HG03342 (cell line): ENCODE data around the gene ABCC11.
"Not testable (repeated sequence)": the region's sequence is repeated elsewhere in the genome, so short reads cannot be mapped to it uniquely, and the experiment has no call there.

Experiments used
- ATAC-seq: cut with Tn5 transposase; IDR thresholded peaks from one replicate; pipeline ENCODE4 v1.9.1; 2021; ENCODE audit warnings: mild to moderate bottlenecking, moderate library complexity; ENCODE audit not compliant: unreplicated experiment

ABCC11 gene

DNA sequence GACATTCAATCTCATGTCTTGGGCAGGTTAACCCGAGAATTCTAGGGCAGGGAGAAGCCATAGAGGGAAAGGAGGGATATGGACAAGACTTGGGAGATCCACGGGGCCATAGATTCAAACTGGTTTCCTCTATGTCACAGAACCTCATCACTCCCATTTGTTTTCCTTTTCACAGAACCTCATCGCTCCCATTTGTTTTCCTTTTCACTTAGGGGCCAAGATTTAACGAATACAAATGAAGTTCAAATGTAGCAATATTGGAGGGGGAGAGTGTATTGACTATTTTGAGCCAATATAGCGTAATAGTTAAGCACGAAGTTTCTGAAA is 42.6 kb downstream of the ABCC11 start:
- no peak for ATAC-seq

- ATAC-seq: no peak
Observed at GRCh38 chr16:48203974-48204824, 43.1 kb downstream of the ABCC11 start.

DNA sequence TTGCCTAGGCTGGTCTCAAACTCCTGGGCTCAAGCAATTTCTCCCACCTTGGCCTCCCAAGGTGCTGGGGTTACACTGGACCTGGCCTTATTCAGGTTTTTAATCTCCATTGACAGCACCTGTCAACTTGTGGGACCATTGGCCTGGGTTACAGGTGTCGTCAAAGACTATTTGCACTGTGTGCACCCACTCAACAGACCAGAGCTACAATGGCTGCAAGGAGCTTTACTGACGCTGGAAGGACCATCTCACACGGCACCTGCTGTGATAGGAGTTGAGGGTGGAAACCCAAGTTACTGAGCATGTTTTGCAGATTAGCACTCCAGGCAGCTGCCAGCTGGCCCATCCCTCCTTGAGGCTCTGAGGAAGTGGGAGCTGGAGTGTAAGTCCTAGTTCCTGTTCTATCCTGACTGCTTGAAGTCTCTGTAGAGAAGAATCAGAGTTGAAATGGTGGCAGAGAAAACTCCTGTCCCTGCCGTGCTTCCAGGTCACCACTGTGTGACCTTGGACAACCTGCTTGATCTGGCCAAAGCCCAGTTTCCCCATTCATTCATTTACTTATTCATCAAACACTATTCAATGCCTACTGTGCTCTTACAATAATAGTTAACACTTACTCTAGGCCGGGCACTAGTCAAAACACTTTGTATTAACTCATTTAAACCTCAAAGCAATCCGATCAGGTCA is 45.7 kb downstream of the ABCC11 start:
- ATAC-seq: no peak

- no peak for ATAC-seq
Observed at GRCh38 chr16:48197294-48197693, 50.0 kb downstream of the ABCC11 start.

GRCh38 chr16:48194828-48195556 is 52.3 kb downstream of the ABCC11 start:
- no peak for ATAC-seq

DNA sequence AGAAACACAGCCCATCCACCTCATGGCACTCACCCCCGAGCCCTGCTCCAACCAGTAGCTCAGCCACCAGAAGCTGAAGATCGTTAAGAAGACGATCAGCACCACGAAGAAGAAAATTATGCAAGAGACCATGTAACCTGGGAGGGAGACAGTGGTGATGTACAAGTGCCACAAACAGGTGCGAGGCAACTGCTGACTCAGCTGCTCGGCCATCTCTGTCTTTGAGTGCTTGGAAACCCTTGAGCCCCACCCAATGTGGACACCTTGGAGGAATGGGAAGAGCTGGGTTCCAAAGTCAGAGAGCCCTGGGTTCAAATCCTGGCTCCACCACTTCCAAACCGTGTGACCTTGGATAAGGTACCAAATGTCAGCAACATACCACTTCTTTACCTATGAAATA is 53.5 kb downstream of the ABCC11 start:
- no peak for ATAC-seq

DNA sequence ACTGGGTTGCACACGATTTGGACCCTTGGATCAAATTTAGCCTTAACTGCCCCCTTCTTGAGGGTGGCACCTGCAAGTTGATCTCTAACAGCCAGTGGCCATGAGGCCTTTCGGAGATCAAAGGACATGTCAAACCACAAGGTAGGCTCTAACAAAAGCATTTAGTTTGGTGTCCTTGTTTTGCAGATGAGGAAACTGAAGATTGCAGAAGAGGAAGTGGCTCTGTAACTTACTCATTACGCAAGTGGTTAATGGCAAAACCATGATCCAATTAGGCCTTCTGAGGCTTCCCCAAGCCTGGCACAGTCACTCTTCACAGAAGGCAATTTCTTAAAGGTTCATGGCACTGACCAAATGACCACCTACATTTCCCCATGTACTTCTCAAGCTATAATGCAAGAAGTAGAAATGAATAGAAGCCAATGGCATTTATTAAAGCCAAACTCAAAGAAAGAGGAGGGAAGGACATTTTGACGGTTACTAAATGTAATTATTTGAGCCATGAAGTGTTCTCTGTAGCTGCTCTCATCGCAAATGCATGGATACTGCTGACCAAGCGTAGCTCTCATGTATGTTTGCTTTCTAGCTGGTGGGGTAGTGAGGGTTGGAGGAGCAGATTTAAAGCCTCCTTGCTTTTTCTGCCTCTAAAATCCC is 58.8 kb downstream of the ABCC11 start:
- ATAC-seq: peak; percentile 89

DNA sequence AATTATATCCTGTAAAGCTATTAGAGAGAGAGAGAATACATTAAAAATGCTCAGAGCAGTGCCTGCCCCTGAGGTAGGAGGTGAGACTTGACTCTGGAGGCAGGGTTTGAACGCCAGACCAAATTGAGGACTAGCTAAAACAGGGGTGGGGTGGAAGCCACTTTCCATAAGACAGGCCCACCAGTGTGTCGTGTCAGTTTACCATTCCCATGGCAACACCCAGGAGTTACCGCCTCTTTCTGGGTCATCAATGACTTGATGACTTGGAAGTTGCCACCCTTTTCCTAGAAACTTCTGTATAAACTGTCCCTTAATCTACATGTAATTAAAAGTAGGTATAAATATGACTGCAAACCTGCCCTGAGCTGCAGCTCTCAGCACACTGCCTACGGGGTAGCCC is 59.6 kb downstream of the ABCC11 start:
- ATAC-seq: no peak

DNA sequence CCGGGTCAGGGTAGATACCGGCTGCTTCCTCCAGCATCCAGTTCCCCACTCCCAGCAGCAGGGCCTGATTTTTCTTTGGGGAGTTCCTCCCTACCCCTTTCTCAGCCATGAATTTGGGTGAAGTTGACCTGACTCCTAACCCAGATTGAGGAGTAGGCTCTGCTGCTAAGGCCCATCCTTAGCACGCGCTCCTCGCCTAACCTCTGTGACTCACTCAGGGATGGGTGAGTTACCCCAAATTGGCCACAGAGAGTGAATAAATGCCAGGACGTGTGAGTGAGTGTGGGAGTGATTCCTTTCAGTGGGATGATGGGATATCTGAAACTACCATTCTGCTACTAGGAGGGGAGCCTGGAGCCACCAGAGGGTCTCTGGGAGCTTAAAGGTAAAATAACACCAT is 62.7 kb downstream of the ABCC11 start:
- ATAC-seq: no peak

GRCh38 chr16:48182979-48183537 is 64.3 kb downstream of the ABCC11 start:
- no peak for ATAC-seq

DNA sequence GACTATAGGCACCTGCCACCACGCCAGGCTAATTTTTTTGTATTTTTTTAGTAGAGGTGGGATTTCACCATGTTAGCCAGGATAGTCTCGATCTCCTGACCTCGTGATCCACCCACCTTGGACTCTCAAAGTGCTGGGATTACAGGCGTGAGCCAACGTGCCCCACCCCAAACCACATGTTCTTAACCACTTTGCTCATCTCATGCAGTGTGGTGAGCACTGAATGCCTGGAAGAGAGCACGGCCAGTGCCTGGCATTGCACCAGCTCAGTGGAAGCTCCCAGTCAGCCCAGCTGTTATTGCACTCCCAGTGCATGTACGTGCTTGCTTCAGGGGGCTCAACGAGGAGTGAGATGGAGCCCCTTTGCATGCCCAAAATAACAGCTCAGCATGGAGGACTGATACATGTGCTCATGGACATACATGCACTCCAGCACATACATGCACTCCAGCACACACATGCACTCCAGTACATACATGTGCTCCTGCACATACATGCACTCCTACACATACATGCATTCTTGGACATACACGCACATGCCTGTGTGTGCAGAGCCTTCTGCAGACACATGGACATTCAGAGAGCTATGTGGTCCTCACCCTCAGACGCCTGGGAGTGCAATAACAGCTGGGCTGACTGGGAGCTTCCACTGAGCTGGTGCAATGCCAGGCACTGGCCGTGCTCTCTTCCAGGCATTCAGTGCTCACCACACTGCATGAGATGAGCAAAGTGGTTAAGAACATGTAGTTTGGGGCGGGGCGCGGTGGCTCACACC is 65.4 kb downstream of the ABCC11 start:
- ATAC-seq: not testable (repeated sequence)

- ATAC-seq: no peak
Observed at GRCh38 chr16:48180868-48181480, 66.4 kb downstream of the ABCC11 start.

GRCh38 chr16:48176635-48177408 is 70.5 kb downstream of the ABCC11 start:
- ATAC-seq: no peak

GRCh38 chr16:48173889-48174288 is 73.5 kb downstream of the ABCC11 start:
- no peak for ATAC-seq

DNA sequence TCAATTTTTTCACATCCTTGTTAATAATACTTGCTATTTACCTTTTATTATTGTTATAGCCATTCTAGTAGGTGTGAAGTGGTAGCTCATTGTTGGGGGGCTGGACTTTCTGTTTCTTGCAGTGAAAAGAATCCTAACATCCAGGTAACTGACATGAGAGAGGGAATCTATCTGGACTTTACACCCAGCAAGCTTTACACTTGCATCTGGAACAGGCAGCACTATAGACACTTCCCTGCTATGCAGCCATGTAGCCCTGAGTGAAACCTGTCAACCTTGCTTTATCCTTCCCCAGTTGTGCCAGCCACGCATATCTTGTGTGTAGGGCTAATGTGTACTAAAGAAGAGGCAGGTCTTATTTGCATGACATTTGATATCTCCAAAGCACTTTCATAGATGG is 74.7 kb downstream of the ABCC11 start:
- ATAC-seq: no peak

- ATAC-seq: no peak
Observed at GRCh38 chr16:48169896-48170295, 77.4 kb downstream of the ABCC11 start.

GRCh38 chr16:48168075-48168474 is 79.3 kb downstream of the ABCC11 start:
- ATAC-seq: no peak

DNA sequence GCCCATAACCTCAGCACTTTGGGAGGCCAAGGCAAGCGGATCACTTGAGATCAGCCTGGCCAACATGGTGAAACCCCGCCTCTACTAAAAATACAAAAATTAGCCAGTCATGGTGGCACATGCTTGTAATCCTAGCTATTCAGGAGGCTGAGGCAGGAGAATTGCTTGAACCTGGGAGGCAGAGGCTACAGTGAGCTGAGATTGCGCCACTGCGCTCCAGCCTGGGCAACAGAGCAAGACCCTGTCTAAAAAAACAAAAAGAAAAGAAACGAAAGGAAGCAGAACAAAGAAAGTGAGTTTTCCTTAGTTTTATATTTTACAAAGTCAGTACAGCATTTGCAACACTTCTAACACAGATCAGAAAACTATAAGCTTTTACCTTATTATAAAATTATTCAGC is 80.7 kb downstream of the ABCC11 start:
- not testable (repeated sequence) for ATAC-seq

DNA sequence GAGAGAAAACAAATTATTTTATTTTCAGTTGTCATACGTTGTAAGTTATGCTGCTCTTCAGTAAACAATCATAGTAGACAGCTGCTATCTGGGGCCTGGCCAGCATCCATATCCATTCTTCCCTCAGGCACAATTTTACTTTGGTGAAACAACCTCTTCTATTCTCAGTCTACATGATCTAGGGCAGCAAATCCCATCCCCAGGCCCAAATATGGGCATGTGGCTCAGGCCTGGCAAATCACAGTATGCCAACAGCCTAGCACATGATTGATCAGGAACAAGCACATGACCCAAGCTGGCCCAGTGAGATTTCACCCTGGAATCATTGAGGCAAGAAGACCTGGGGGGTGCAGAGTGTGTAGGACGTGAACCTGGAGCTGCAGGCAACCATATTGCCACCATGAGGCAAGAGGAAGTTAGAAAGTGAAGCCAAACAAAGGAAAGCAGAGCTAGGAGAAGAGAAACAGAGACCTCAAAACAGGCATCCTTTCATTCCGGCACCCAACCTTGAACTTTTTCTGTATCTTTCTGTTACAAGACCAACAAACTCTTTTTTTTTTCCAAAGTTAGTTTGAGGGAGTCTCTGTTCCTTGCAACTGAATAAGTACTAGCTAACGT is 81.3 kb downstream of the ABCC11 start:
- ATAC-seq: no peak
